Neural progenitor cell (in vitro differentiated cells): ENCODE results near the gene PRKCE. TPM values are rescaled to one million over a fixed set of nuclear protein-coding genes. Genes with fewer than 3 reads are reported as not detected.

ENCODE experiments used
- DNase-seq: peaks from one replicate; pipeline ENCODE4 v3.0.0-alpha.2; 2016; ENCODE audit warnings: low spot score
- H2AFZ ChIP-seq: fragments of 200-600 bp; sonication (generic); replicated peaks from 2 replicates; pipeline ENCODE4 v1.6.1; 2016; ENCODE audit warnings: antibody characterized with exemption
- H3F3A ChIP-seq: fragments of 200-600 bp; sonication (generic); 2 replicates; pipeline ENCODE4 v1.6.1; 2016; ENCODE audit warnings: antibody characterized with exemption, low read depth
- H3K27ac ChIP-seq: fragments of 200-600 bp; sonication (generic); 2 replicates; pipeline ENCODE4 v1.5.1; 2016; ENCODE audit warnings: mild to moderate bottlenecking
- H3K27me3 ChIP-seq: fragments of 200-600 bp; sonication (generic); 2 replicates; pipeline ENCODE4 v1.6.1; 2016; ENCODE audit warnings: mild to moderate bottlenecking, moderate library complexity
- H3K36me3 ChIP-seq: fragments of 200-600 bp; sonication (generic); 2 replicates; pipeline ENCODE4 v1.5.1; 2016
- H3K4me1 ChIP-seq: fragments of 200-600 bp; sonication (generic); 2 replicates; pipeline ENCODE4 v1.6.1; 2016; ENCODE audit warnings: mixed run types
- H3K4me2 ChIP-seq: fragments of 200-600 bp; sonication (generic); 2 replicates; pipeline ENCODE4 v1.6.1; 2016
- H3K4me3 ChIP-seq: fragments of 200-600 bp; sonication (generic); 2 replicates; pipeline ENCODE4 v1.5.1; 2016
- H3K79me2 ChIP-seq: fragments of 200-600 bp; sonication (generic); 2 replicates; pipeline ENCODE4 v1.6.1; 2016; ENCODE audit warnings: low read depth
- H3K9ac ChIP-seq: fragments of 200-600 bp; sonication (generic); 2 replicates; pipeline ENCODE4 v1.6.1; 2016
- H3K9me3 ChIP-seq: fragments of 200-600 bp; sonication (generic); 2 replicates; pipeline ENCODE4 v1.5.1; 2016; ENCODE audit warnings: low read depth
- H4K20me1 ChIP-seq: fragments of 200-600 bp; sonication (generic); 2 replicates; pipeline ENCODE4 v1.6.1; 2016; ENCODE audit warnings: low read depth
- H3K27ac Mint-ChIP-seq: 3 replicates; pipeline ENCODE4 v1.8.0; 2021; ENCODE audit warnings: mixed read lengths
- H3K27me3 Mint-ChIP-seq: 2 replicates; pipeline ENCODE4 v1.8.0; 2022; ENCODE audit warnings: low read depth, mild to moderate bottlenecking, inconsistent platforms, moderate library complexity, mixed read lengths; ENCODE audit not compliant: insufficient read depth
- H3K36me3 Mint-ChIP-seq: 3 replicates; pipeline ENCODE4 v1.8.0; 2021; ENCODE audit warnings: mixed read lengths
- H3K4me1 Mint-ChIP-seq: 3 replicates; pipeline ENCODE4 v1.8.0; 2021; ENCODE audit warnings: mixed read lengths
- H3K4me3 Mint-ChIP-seq: 3 replicates; pipeline ENCODE4 v1.8.0; 2021; ENCODE audit warnings: mild to moderate bottlenecking, moderate library complexity, mixed read lengths
- H3K9me3 Mint-ChIP-seq: 3 replicates; pipeline ENCODE4 v1.8.0; 2020; ENCODE audit warnings: mixed read lengths
- CTCF ChIP-seq: fragments of 200-600 bp; sonication (generic); IDR thresholded peaks from 2 replicates; pipeline ENCODE4 v1.5.1; 2017; ENCODE audit warnings: antibody characterized with exemption, mild to moderate bottlenecking
- EZH2 ChIP-seq: fragments of 200-600 bp; sonication (generic); IDR thresholded peaks from 2 replicates; pipeline ENCODE4 v1.6.1; 2017; ENCODE audit warnings: antibody characterized with exemption, mild to moderate bottlenecking, moderate library complexity
- EZH2phosphoT487 ChIP-seq: fragments of 200-600 bp; sonication (generic); IDR thresholded peaks from 2 replicates; pipeline ENCODE4 v1.6.1; 2017; ENCODE audit warnings: antibody characterized with exemption
- total RNA-seq: library from RNA; depleted of rRNA; stranded (reverse); fragments of >200 nt; gene quantifications from 2 replicates; pipeline ENCODE4 v1.2.3, GENCODE V29; 2015; ENCODE audit warnings: low replicate concordance

PRKCE gene
- total RNA-seq, 1 donor from 2014 or later = 4.1 TPM

- no peak overlapping the region for H3K4me3 ChIP-seq
- no peaks in the 10 kb centered on the region for H3K36me3 ChIP-seq
- H3K27ac ChIP-seq = no peak overlapping the region
- Mint-ChIP-seq H3K27ac (no peak overlapping the region), H3K36me3 (no peaks in the 10 kb centered on the region), H3K9me3 (no peaks in the 10 kb centered on the region), H3K4me1 (no peaks in the 10 kb centered on the region), H3K4me3 (no peak overlapping the region), H3K27me3 (peaks cover 2% of the 10 kb centered on the region)
- no peak overlapping the region for H3K4me2 ChIP-seq
- no peak for DNase-seq
- H2AFZ ChIP-seq = no peak overlapping the region
- no peaks in the 10 kb centered on the region for H3K4me1 ChIP-seq
- H3K9ac ChIP-seq = no peak overlapping the region
- H3K9me3 ChIP-seq = no peaks in the 10 kb centered on the region
- no peaks in the 10 kb centered on the region for H3K79me2 ChIP-seq
- no peaks in the 10 kb centered on the region for H3K27me3 ChIP-seq
- no peaks in the 10 kb centered on the region for H4K20me1 ChIP-seq
- no peaks in the 10 kb centered on the region for H3F3A ChIP-seq
- no peak for TF ChIP-seq EZH2phosphoT487
- TF ChIP-seq EZH2 = no peak
- no peak for TF ChIP-seq CTCF
These were observed 414.6 kb downstream of the PRKCE start for GRCh38 chr2:46066116-46066515.

GRCh38 chr2:46066601-46067000 is 415.1 kb downstream of the PRKCE start:
- Histone ChIP-seq H3K27ac (no peak overlapping the region), H3K36me3 (no peaks in the 10 kb centered on the region), H3K4me1 (peaks cover under 1% of the 10 kb centered on the region), H3K4me2 (no peak overlapping the region), H3K79me2 (no peaks in the 10 kb centered on the region), H2AFZ (no peak overlapping the region), H3K4me3 (no peak overlapping the region), H4K20me1 (no peaks in the 10 kb centered on the region), H3K9me3 (no peaks in the 10 kb centered on the region), H3K9ac (no peak overlapping the region), H3F3A (no peaks in the 10 kb centered on the region), H3K27me3 (no peaks in the 10 kb centered on the region)
- DNase-seq = no peak
- no peak overlapping the region for H3K27ac Mint-ChIP-seq
- H3K27me3 Mint-ChIP-seq = peaks cover 2% of the 10 kb centered on the region
- no peaks in the 10 kb centered on the region for H3K9me3 Mint-ChIP-seq
- H3K4me3 Mint-ChIP-seq = no peak overlapping the region
- TF ChIP-seq CTCF = no peak
- TF ChIP-seq EZH2 = no peak
- no peak for TF ChIP-seq EZH2phosphoT487
- H3K36me3 Mint-ChIP-seq = no peaks in the 10 kb centered on the region
- peaks cover 4% of the 10 kb centered on the region for H3K4me1 Mint-ChIP-seq

- Mint-ChIP-seq H3K27me3 (peaks cover 2% of the 10 kb centered on the region), H3K27ac (no peak overlapping the region), H3K36me3 (no peaks in the 10 kb centered on the region), H3K9me3 (no peaks in the 10 kb centered on the region), H3K4me1 (peaks cover 8% of the 10 kb centered on the region), H3K4me3 (no peak overlapping the region)
- no peak overlapping the region for H3K27ac ChIP-seq
- H3K27me3 ChIP-seq = no peaks in the 10 kb centered on the region
- H2AFZ ChIP-seq = no peak overlapping the region
- no peak overlapping the region for H3K4me2 ChIP-seq
- DNase-seq = no peak
- H3K9ac ChIP-seq = no peak overlapping the region
- no peaks in the 10 kb centered on the region for H3K79me2 ChIP-seq
- H3K4me1 ChIP-seq = peaks cover 5% of the 10 kb centered on the region
- no peaks in the 10 kb centered on the region for H3K9me3 ChIP-seq
- H3K4me3 ChIP-seq = no peak overlapping the region
- no peaks in the 10 kb centered on the region for H3K36me3 ChIP-seq
- H4K20me1 ChIP-seq = no peaks in the 10 kb centered on the region
- no peak for TF ChIP-seq CTCF
- no peaks in the 10 kb centered on the region for H3F3A ChIP-seq
These were observed 415.6 kb downstream of the PRKCE start for GRCh38 chr2:46067062-46067461.
